HFFc6 (cell line): ENCODE results near the gene SAMD5. TPM values are rescaled to one million over a fixed set of nuclear protein-coding genes. Genes with fewer than 3 reads are reported as not detected.

Experiments
- DNase-seq: peaks from one replicate; pipeline ENCODE4 v3.0.0-alpha.2; 2018
- H3K27ac Mint-ChIP-seq: 2 replicates; pipeline ENCODE4 v1.8.0; 2020; ENCODE audit warnings: mild to moderate bottlenecking, mixed read lengths
- H3K27me3 Mint-ChIP-seq: 2 replicates; pipeline ENCODE4 v1.8.0; 2021; ENCODE audit warnings: mild to moderate bottlenecking, moderate library complexity, mixed read lengths; ENCODE audit not compliant: insufficient read depth
- H3K36me3 Mint-ChIP-seq: 2 replicates; pipeline ENCODE4 v1.8.0; 2021; ENCODE audit warnings: low read depth, mixed read lengths
- H3K4me1 Mint-ChIP-seq: 2 replicates; pipeline ENCODE4 v1.8.0; 2020; ENCODE audit warnings: low read depth, mixed read lengths
- H3K4me3 Mint-ChIP-seq: 2 replicates; pipeline ENCODE4 v1.8.0; 2020; ENCODE audit warnings: mild to moderate bottlenecking, moderate library complexity, mixed read lengths
- H3K9me3 Mint-ChIP-seq: 2 replicates; pipeline ENCODE4 v1.8.0; 2020; ENCODE audit warnings: mild to moderate bottlenecking, mixed read lengths
- CTCF ChIP-seq: fragments of 200-600 bp; sonication (generic); IDR thresholded peaks from 2 replicates; pipeline ENCODE4 v1.5.0; 2021; ENCODE audit warnings: antibody characterized with exemption, mild to moderate bottlenecking
- total RNA-seq, 6 experiments: library from RNA; stranded (reverse); fragmentation: NEBNext Ultra II Directional; extraction: Animal tissue kit (Norgen Biotek cat#: 25700); gene quantifications; 2 replicates in 1 of 6; 3 replicates in 5 of 6; pipeline ENCODE4 v1.2.3, GENCODE V29; 2021

SAMD5 gene
- total RNA-seq, 6 experiments from 2014 or later = not detected

- no peaks in the 10 kb centered on the region for H3K4me1 Mint-ChIP-seq
- peaks cover 1% of the 10 kb centered on the region; the same call in 1 of the 2 replicates for H3K27me3 Mint-ChIP-seq
- H3K36me3 Mint-ChIP-seq = no peaks in the 10 kb centered on the region
- H3K9me3 Mint-ChIP-seq = peaks cover 6% of the 10 kb centered on the region; the same call in 1 of the 2 replicates
- no peak for TF ChIP-seq CTCF
- H3K4me3 Mint-ChIP-seq = no peak overlapping the region
- no peak overlapping the region for H3K27ac Mint-ChIP-seq
- DNase-seq = no peak
These were observed 50.5 kb downstream of the SAMD5 start for GRCh38 chr6:147559006-147559405.

GRCh38 chr6:147560670-147561069 is 52.2 kb downstream of the SAMD5 start:
- no peaks in the 10 kb centered on the region for H3K36me3 Mint-ChIP-seq
- no peak for TF ChIP-seq CTCF

GRCh38 chr6:147561726-147562125 is 53.2 kb downstream of the SAMD5 start:
- Mint-ChIP-seq H3K27me3 (peaks cover 1% of the 10 kb centered on the region; the same call in 1 of the 2 replicates), H3K36me3 (no peaks in the 10 kb centered on the region), H3K4me3 (no peak overlapping the region), H3K9me3 (peaks cover 6% of the 10 kb centered on the region; the same call in 1 of the 2 replicates), H3K27ac (no peak overlapping the region), H3K4me1 (no peaks in the 10 kb centered on the region)
- no peak for DNase-seq
- no peak for TF ChIP-seq CTCF

More at GRCh38 chr6:147560670-147561069, 52.2 kb downstream of the SAMD5 start:
- Mint-ChIP-seq H3K9me3 (peaks cover 6% of the 10 kb centered on the region; the same call in 1 of the 2 replicates), H3K27me3 (peaks cover 1% of the 10 kb centered on the region; the same call in 1 of the 2 replicates), H3K4me3 (no peak overlapping the region), H3K27ac (no peak overlapping the region), H3K4me1 (no peaks in the 10 kb centered on the region)
- no peak for DNase-seq

GRCh38 chr6:147563472-147563871 is 55.0 kb downstream of the SAMD5 start:
- H3K27ac Mint-ChIP-seq = no peak overlapping the region
- no peak overlapping the region for H3K4me3 Mint-ChIP-seq
- H3K27me3 Mint-ChIP-seq = no peaks in the 10 kb centered on the region
- no peak for TF ChIP-seq CTCF
- DNase-seq = no peak
- no peaks in the 10 kb centered on the region for H3K36me3 Mint-ChIP-seq
- H3K4me1 Mint-ChIP-seq = no peaks in the 10 kb centered on the region
- H3K9me3 Mint-ChIP-seq = peaks cover 6% of the 10 kb centered on the region; the same call in 1 of the 2 replicates

GRCh38 chr6:147564556-147564955 is 56.1 kb downstream of the SAMD5 start:
- Mint-ChIP-seq H3K4me1 (no peaks in the 10 kb centered on the region), H3K36me3 (no peaks in the 10 kb centered on the region), H3K27ac (no peak overlapping the region), H3K9me3 (no peaks in the 10 kb centered on the region), H3K27me3 (no peaks in the 10 kb centered on the region), H3K4me3 (no peak overlapping the region)
- TF ChIP-seq CTCF = no peak
- no peak for DNase-seq
